HG03139 (cell line): Measurements from ENCODE around the gene NMBR.
"Not testable (repeated sequence)": the region's sequence is repeated elsewhere in the genome, so short reads cannot be mapped to it uniquely, and the experiment has no call there.

Experiments
- ATAC-seq: cut with Tn5 transposase; IDR thresholded peaks from one replicate; pipeline ENCODE4 v1.9.1; 2021; ENCODE audit not compliant: unreplicated experiment

The NMBR gene

GRCh38 chr6:142155895-142156757, 9.2 kb upstream of the NMBR start:
- peak; percentile 57 for ATAC-seq

- ATAC-seq: no peak
Observed at GRCh38 chr6:142155091-142155490, 8.2 kb upstream of the NMBR start.

- ATAC-seq: no peak
Observed at GRCh38 chr6:142154336-142154735, 7.4 kb upstream of the NMBR start.

GRCh38 chr6:142153196-142153595, 6.3 kb upstream of the NMBR start:
- no peak for ATAC-seq

GRCh38 chr6:142152746-142153145, 5.8 kb upstream of the NMBR start:
- no peak for ATAC-seq

- ATAC-seq: not testable (repeated sequence)
Observed at GRCh38 chr6:142141531-142141930, 5.4 kb downstream of the NMBR start.

GRCh38 chr6:142138876-142139275, 8.0 kb downstream of the NMBR start:
- no peak for ATAC-seq

GRCh38 chr6:142132625-142133024, 14.3 kb downstream of the NMBR start, which contains the start of gene GJE1:
Gene GJE1, plus strand, starts transcription at chr6:142132925. Its CDS starts 234 bp downstream, at chr6:142133159.
- no peak for ATAC-seq

GRCh38 chr6:142130814-142131213, 16.1 kb downstream of the NMBR start:
- ATAC-seq: no peak

- no peak for ATAC-seq
Observed at GRCh38 chr6:142121342-142121741, 25.6 kb downstream of the NMBR start.

GRCh38 chr6:142118925-142119324, 28.0 kb downstream of the NMBR start:
- ATAC-seq: no peak

- ATAC-seq: no peak
Observed at GRCh38 chr6:142118328-142118727, 28.6 kb downstream of the NMBR start.

- ATAC-seq: no peak
Observed at GRCh38 chr6:142117366-142117765, 29.6 kb downstream of the NMBR start.

- ATAC-seq: no peak
Observed at GRCh38 chr6:142112451-142113061, 34.4 kb downstream of the NMBR start.

- ATAC-seq: not testable (repeated sequence)
Observed at GRCh38 chr6:142110820-142111219, 36.1 kb downstream of the NMBR start.

- ATAC-seq: not testable (repeated sequence)
Observed at GRCh38 chr6:142104820-142105219, 42.1 kb downstream of the NMBR start.

- ATAC-seq: no peak
Observed at GRCh38 chr6:142088858-142089216, 58.1 kb downstream of the NMBR start.

GRCh38 chr6:142087950-142088857, 58.7 kb downstream of the NMBR start:
- no peak for ATAC-seq

- ATAC-seq: no peak
Observed at GRCh38 chr6:142079130-142079529, 67.8 kb downstream of the NMBR start.

GRCh38 chr6:142075516-142076101, 71.3 kb downstream of the NMBR start:
- no peak for ATAC-seq

GRCh38 chr6:142074516-142074915, 72.4 kb downstream of the NMBR start:
- no peak for ATAC-seq
